ENCODE results near the gene CNNM2.

Gene CNNM2

GRCh38 chr10:103049237-103049636, 131.1 kb downstream of the CNNM2 start:
- no peaks in the 10 kb centered on the region for H3K27me3 Mint-ChIP-seq (ENCODE audit: low read depth)
- no peak overlapping the region for H3K27ac Mint-ChIP-seq
- no peaks in the 10 kb centered on the region for H3K36me3 Mint-ChIP-seq (ENCODE audit: low read depth)
- peaks cover 10% of the 10 kb centered on the region for H3K4me1 Mint-ChIP-seq
- no peak overlapping the region for H3K4me3 Mint-ChIP-seq
- H3K9me3 Mint-ChIP-seq: no peaks in the 10 kb centered on the region
- no peak for TF ChIP-seq CTCF (IDR thresholded peaks at IDR 0.05; ENCODE audit: unreplicated experiment in 3 of 3)

- peak; percentile 30 to 38 (median 36) for TF ChIP-seq CTCF (IDR thresholded peaks at IDR 0.05; ENCODE audit: unreplicated experiment in 3 of 3)
- peak overlapping the region; percentile 71 to 82 (median 81) for H3K4me3 Mint-ChIP-seq
- H3K27me3 Mint-ChIP-seq (ENCODE audit: low read depth): no peaks in the 10 kb centered on the region
- peaks cover 15% of the 10 kb centered on the region for H3K36me3 Mint-ChIP-seq (ENCODE audit: low read depth)
- no peaks in the 10 kb centered on the region for H3K9me3 Mint-ChIP-seq
- H3K4me1 Mint-ChIP-seq: peaks cover 20% of the 10 kb centered on the region
- peak overlapping the region; percentile 69 to 79 (median 77) for H3K27ac Mint-ChIP-seq
These were observed 135.8 kb downstream of the CNNM2 start for GRCh38 chr10:103053659-103054581.

- peaks cover 15% of the 10 kb centered on the region for H3K36me3 Mint-ChIP-seq (ENCODE audit: low read depth)
- H3K9me3 Mint-ChIP-seq: no peaks in the 10 kb centered on the region
- no peaks in the 10 kb centered on the region for H3K27me3 Mint-ChIP-seq (ENCODE audit: low read depth)
These were observed 136.5 kb downstream of the CNNM2 start for GRCh38 chr10:103054621-103055020.

GRCh38 chr10:103055105-103055504, 137.0 kb downstream of the CNNM2 start:
- Mint-ChIP-seq H3K27me3 (ENCODE audit: low read depth) (no peaks in the 10 kb centered on the region), H3K4me1 (peaks cover 20% of the 10 kb centered on the region), H3K36me3 (ENCODE audit: low read depth) (peaks cover 15% of the 10 kb centered on the region), H3K27ac (no peak overlapping the region), H3K9me3 (no peaks in the 10 kb centered on the region), H3K4me3 (no peak overlapping the region)
- TF ChIP-seq CTCF (IDR thresholded peaks at IDR 0.05; ENCODE audit: unreplicated experiment in 3 of 3): no peak

More at GRCh38 chr10:103054621-103055020, 136.5 kb downstream of the CNNM2 start:
- Mint-ChIP-seq H3K4me3 (peak overlapping the region in 2 of 3 experiments; percentile 71 to 82), H3K4me1 (peaks cover 20% of the 10 kb centered on the region), H3K27ac (peak overlapping the region in 2 of 3 experiments; percentile 64 to 77)
- TF ChIP-seq CTCF (IDR thresholded peaks at IDR 0.05; ENCODE audit: unreplicated experiment in 3 of 3): no peak

GRCh38 chr10:103058034-103058433, 139.9 kb downstream of the CNNM2 start:
- no peak overlapping the region for H3K4me3 Mint-ChIP-seq
- peaks cover 15% of the 10 kb centered on the region for H3K36me3 Mint-ChIP-seq (ENCODE audit: low read depth)
- H3K27me3 Mint-ChIP-seq (ENCODE audit: low read depth): no peaks in the 10 kb centered on the region
- no peaks in the 10 kb centered on the region for H3K9me3 Mint-ChIP-seq
- no peak overlapping the region for H3K27ac Mint-ChIP-seq
- TF ChIP-seq CTCF (IDR thresholded peaks at IDR 0.05; ENCODE audit: unreplicated experiment in 3 of 3): no peak
- peaks cover 20% of the 10 kb centered on the region for H3K4me1 Mint-ChIP-seq

All from nephron (organoid).